ENCODE results near the gene PRKCE.

Gene PRKCE

DNA sequence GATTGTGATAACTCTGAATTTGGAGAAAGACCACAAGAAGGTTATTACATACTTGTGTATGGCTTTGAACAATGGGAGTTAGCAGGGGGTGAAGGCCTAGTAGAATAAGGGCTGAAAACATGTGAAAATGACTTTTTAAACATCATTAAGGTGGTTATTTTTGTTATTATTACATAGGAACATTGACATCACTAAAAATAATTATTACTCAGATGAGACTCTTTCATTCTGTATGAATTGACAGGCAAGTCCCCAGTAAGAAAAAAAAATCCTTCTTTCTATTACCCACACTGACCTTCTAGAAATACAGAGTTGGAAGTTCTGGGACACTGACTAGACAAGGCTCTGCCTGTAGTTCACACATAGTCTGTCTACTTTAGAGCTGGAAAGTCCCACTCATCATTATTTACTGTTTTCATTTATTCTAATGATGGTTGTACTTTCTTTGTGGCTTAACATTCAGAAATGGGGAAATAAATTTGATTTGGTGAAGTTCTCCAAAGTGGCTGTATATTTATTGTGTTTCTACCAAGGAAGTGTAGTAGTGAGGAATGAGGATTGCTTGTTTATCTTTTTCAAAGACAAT, 426.1 kb downstream of the PRKCE start:
- no peak overlapping the region for H3K4me3 ChIP-seq (ENCODE audit: low read depth, low read length)
- TF ChIP-seq, protein P1, sequence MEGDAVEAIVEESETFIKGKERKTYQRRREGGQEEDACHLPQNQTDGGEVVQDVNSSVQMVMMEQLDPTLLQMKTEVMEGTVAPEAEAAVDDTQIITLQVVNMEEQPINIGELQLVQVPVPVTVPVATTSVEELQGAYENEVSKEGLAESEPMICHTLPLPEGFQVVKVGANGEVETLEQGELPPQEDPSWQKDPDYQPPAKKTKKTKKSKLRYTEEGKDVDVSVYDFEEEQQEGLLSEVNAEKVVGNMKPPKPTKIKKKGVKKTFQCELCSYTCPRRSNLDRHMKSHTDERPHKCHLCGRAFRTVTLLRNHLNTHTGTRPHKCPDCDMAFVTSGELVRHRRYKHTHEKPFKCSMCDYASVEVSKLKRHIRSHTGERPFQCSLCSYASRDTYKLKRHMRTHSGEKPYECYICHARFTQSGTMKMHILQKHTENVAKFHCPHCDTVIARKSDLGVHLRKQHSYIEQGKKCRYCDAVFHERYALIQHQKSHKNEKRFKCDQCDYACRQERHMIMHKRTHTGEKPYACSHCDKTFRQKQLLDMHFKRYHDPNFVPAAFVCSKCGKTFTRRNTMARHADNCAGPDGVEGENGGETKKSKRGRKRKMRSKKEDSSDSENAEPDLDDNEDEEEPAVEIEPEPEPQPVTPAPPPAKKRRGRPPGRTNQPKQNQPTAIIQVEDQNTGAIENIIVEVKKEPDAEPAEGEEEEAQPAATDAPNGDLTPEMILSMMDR (IDR thresholded peaks at IDR 0.05; ENCODE audit: low read depth, low read length, missing control alignments) = no peak
- DNase-seq (ENCODE audit: low read depth) = no peak

DNA sequence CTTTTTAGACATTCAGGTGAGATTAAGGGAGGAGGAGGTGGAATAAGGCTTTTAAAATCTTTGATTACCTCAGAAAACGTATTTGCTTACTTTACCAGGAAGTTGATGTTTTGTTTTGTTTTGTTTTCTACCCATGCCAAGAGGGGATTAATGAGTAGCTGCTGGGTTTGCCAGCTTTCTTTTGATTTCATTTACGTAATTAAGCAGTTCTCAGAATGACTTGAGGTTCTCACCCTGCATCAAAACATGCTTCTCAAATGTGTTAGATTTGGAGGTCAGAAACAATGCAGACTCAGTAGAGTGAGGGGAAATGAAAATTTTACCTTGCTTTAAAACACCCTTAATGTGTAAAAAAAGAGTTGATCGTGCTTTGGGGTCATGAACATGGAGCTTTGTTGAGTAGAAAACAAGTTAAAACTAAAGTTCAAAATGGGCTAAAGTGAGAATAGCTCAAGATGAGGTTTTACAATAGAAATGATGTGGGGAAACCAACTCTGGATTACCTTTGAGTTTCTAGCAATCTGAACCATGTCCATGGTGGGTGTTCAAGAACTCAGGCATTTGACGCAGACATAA, 428.6 kb downstream of the PRKCE start:
- H3K4me3 ChIP-seq (ENCODE audit: low read depth, low read length) = no peak overlapping the region
- TF ChIP-seq, protein P1 (IDR thresholded peaks at IDR 0.05; ENCODE audit: low read depth, low read length, missing control alignments) = no peak
- DNase-seq (ENCODE audit: low read depth) = no peak

DNA sequence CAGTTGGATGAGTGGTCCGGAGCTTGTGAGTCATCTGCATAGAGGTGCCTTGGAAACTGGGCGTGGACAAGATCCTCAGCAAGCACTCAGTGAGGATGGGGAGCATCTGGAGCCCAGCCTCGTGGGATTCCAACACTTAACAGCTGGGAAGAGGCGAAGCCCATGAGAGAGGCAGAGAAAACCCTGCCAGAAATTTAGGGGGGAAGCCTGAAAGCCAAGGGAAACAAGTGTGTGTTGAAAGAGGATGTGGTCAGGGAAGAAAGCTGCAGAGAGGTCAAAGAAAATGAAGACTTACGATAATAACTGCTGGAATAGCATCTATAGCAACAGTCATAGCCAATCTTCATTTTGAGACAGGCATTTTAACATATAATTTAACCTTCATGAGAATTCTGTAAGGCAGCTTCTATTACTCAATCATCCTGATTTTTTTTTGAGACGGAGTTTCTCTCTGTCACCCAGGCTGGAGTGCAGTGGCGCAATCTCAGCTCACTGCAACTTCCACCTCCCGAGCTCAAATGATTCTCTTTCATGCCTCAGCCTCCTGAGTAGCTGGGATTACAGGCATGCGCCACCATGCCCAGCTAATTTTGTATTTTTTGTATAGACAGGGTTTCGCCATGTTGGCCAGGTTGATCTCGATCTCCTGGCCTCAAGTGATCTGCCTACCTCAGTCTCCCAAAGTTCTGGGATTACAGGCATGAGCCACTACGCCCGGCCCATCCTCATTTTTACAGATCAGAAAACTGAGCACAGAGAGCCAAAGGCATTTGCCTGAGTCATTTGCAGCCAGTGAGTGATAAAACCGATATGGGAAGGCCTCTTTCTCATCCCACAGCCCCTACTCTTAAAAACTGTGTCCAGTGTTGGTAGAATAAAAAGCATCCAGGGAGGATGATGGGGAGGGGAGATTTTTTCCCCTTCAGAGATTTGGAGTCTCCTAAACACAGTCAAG, 431.3 kb downstream of the PRKCE start:
- no peak for DNase-seq (ENCODE audit: low read depth)
- no peak overlapping the region for H3K4me3 ChIP-seq (ENCODE audit: low read depth, low read length)
- TF ChIP-seq, protein P1 (IDR thresholded peaks at IDR 0.05; ENCODE audit: low read depth, low read length, missing control alignments) = no peak

DNA sequence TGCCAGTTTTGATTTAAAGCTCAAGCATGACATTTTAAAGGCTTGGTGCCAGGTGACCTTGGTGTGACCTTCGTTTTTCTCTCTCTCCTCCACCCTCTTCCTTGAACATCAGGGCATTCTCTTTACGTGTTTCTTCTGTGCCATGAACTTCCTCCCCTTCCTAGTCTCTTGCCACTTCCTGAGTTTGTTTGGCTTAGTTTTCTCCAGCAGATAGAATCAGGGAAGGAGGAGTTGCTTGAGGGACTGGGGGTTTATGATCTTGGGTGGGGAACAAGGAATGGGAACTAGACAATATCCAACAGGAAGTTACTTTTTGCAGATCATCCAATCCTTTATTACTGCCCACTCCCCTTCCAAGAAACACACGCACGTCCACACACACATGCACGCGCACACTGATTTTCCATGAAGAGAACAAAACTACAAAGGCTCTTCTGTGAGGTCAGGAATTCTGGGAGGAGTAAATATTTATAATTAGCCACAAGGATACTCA, 435.1 kb downstream of the PRKCE start:
- no peak for DNase-seq (ENCODE audit: low read depth)
- H3K4me3 ChIP-seq (ENCODE audit: low read depth, low read length) = no peak overlapping the region
- TF ChIP-seq, protein P1 (IDR thresholded peaks at IDR 0.05; ENCODE audit: low read depth, low read length, missing control alignments) = no peak

DNA sequence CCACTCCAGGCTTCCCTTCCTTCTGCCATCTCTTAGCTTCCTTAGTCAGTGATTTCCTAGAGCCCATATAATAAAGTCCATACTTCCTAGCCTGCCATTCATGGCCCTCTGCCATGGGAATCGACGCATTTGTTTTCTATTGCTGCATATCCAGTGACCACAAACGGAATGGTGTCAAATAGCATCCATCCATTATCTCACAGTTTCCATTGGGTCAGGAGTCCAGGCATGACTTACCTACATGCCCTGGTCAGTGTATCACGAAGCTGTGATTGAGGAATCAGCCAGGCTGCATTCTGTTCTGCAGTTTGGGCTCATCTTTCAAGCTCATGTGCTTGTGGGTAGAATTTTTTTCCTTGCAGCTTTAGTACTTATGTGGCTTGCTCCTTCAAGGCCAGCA, 436.0 kb downstream of the PRKCE start:
- no peak overlapping the region for H3K4me3 ChIP-seq (ENCODE audit: low read depth, low read length)
- TF ChIP-seq, protein P1 (IDR thresholded peaks at IDR 0.05; ENCODE audit: low read depth, low read length, missing control alignments) = no peak
- DNase-seq (ENCODE audit: low read depth) = no peak

DNA sequence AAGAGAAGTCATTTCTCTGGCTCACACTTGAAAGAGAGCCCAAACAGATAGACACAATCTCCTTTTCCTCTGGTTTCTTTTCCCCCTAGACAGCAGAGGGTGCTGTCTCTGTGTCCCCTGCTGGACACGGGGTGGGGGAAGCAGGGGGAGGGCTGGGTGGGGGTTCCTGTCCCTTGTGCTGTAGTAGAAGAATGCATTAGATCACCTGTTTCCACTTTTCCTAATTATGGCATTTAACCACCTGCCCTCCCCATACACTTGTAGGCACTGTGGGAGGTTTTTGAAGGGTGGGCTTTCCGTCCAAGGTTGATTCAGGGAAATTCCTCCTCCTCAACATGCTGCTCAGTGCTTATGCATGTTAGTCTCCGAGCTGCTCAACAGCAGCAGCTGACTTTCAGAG, 439.5 kb downstream of the PRKCE start:
- no peak overlapping the region for H3K4me3 ChIP-seq (ENCODE audit: low read depth, low read length)
- TF ChIP-seq, protein P1 (IDR thresholded peaks at IDR 0.05; ENCODE audit: low read depth, low read length, missing control alignments) = no peak
- DNase-seq (ENCODE audit: low read depth) = no peak
